Thyroid gland (tissue), 4 donors: ENCODE data around the gene MAJIN. TPM values are rescaled to one million over a fixed set of nuclear protein-coding genes. Genes with fewer than 3 reads are reported as not detected.

Experiments used
- DNase-seq, 2 donors: peaks; one replicate each; pipeline ENCODE4 v3.0.0-alpha.2; 2019
- H3K27ac ChIP-seq, 3 donors: fragments of 200-600 bp; sonication (generic); 1 replicate in 2 of 3; 2 replicates in 1 of 3; pipeline ENCODE4 v1.5.1; 2016 to 2019; ENCODE audit warnings: mild to moderate bottlenecking in 1 of 3, moderate library complexity in 1 of 3
- H3K27me3 ChIP-seq: fragments of 200-600 bp; sonication (generic); one replicate; pipeline ENCODE4 v1.5.1; 2019
- H3K36me3 ChIP-seq, 2 donors: fragments of 200-600 bp; sonication (generic); one replicate each; pipeline ENCODE4 v1.5.1; 2016 to 2019
- H3K4me1 ChIP-seq, 2 donors: fragments of 200-600 bp; sonication (generic); one replicate each; pipeline ENCODE4 v1.5.1; 2017 to 2019
- H3K4me3 ChIP-seq, 3 donors: fragments of 200-600 bp; sonication (generic); replicated peaks in 1 of 3; 1 replicate in 2 of 3; 2 replicates in 1 of 3; pipeline ENCODE4 v1.5.1; 2016; ENCODE audit warnings: mild to moderate bottlenecking in 1 of 3
- H3K9me3 ChIP-seq: fragments of 200-600 bp; sonication (generic); one replicate; pipeline ENCODE4 v1.5.1; 2017
- CTCF ChIP-seq, 6 experiments: fragments of 200-600 bp in 3 of 6; fragments of 450-650 bp in 3 of 6; sonication (generic) in 3 of 6; IDR thresholded peaks; one replicate each; pipeline ENCODE4 v1.5.1; 2016 to 2019; ENCODE audit warnings: antibody characterized with exemption in 6 of 6, mild to moderate bottlenecking in 2 of 6, inconsistent platforms in 1 of 6, moderate library complexity in 1 of 6
- POLR2A ChIP-seq, 2 donors: fragments of 450-650 bp; IDR thresholded peaks; one replicate each; pipeline ENCODE4 v1.6.1; 2017; ENCODE audit warnings: antibody characterized with exemption in 2 of 2, mild to moderate bottlenecking in 2 of 2, moderate library complexity in 1 of 2
- WGBS, 2 donors: methylation state at CpG; one replicate each; pipeline ENCODE4 v1.1.5; 2017; 5-methylcytosine and 5-hydroxymethylcytosine counted together
- intact Hi-C: fragments of 100-400 bp; cut with DNase I; formaldehyde crosslinking; loops from one replicate; pipeline ENCODE4 v1.15.1; 2023
- total RNA-seq, 4 donors: library from RNA; depleted of rRNA; stranded (reverse); fragments of >200 nt; gene quantifications; one replicate each; pipeline ENCODE4 v1.2.3, GENCODE V29; 2016

The MAJIN gene
- total RNA-seq, 4 donors from 2014 or later: 0.27 TPM; not detected in 3

- TF ChIP-seq CTCF (IDR thresholded peaks at IDR 0.05) (peak in 1 of 6 experiments; percentile 25), POLR2A (IDR thresholded peaks at IDR 0.05) (peak; percentile 27 to 92)
- WGBS, 2 donors: 0 to 2% methylated on average over 23 to 49 of the region's 57 CpGs
- Histone ChIP-seq H3K4me1 (peaks cover 16 to 19% of the 10 kb centered on the region in 2 donors), H3K27ac (peak within 1 kb of the TSS; percentile 46 to 85 (median 76)), H3K4me3 (peak within 1 kb of the TSS; percentile 88 to 95 (median 94)), H3K36me3 (peaks cover 16 to 22% of the 10 kb centered on the region in 2 donors), H3K9me3 (no peaks in the 10 kb centered on the region), H3K27me3 (no peaks in the 10 kb centered on the region)
- intact Hi-C loops: loop anchor here (10.0 kb wide), 1 partner anchor 198 kb away; the partner anchor contains the start of genes TM7SF2 and ZNHIT2
- DNase-seq: peak; percentile 100
Observed at GRCh38 chr11:64916775-64917662, 54.9 kb downstream of the MAJIN start, which contains the start of gene ATG2A. Gene ATG2A, minus strand, starts transcription at chr11:64917209. Its CDS starts 74 bp downstream, at chr11:64917135.

GRCh38 chr11:64916040-64916774 is 55.7 kb downstream of the MAJIN start:
- Histone ChIP-seq H3K36me3 (peaks cover 24 to 30% of the 10 kb centered on the region in 2 donors), H3K4me1 (peaks cover 16 to 19% of the 10 kb centered on the region in 2 donors), H3K4me3 (peak overlapping the region; percentile 88 to 95 (median 94)), H3K27ac (peak overlapping the region; percentile 46 to 63 (median 55)), H3K27me3 (no peaks in the 10 kb centered on the region), H3K9me3 (no peaks in the 10 kb centered on the region)
- intact Hi-C loops: loop anchor here (10.0 kb wide), 1 partner anchor 199 kb away; the partner anchor contains the start of genes TM7SF2 and ZNHIT2
- peak; percentile 31 to 37 for DNase-seq
- no peak for TF ChIP-seq POLR2A (IDR thresholded peaks at IDR 0.05)
- no peak for TF ChIP-seq CTCF (IDR thresholded peaks at IDR 0.05)
- WGBS, 2 donors: 7% methylated on average over 18 to 23 of the region's 23 CpGs

GRCh38 chr11:64915376-64915887 is 56.5 kb downstream of the MAJIN start:
- Histone ChIP-seq H3K36me3 (peaks cover 32 to 38% of the 10 kb centered on the region in 2 donors), H3K4me1 (peaks cover 16 to 19% of the 10 kb centered on the region in 2 donors), H3K27ac (peak overlapping the region in 1 of 3 donors; percentile 5), H3K4me3 (peak overlapping the region in 1 of 3 donors; percentile 94), H3K27me3 (no peaks in the 10 kb centered on the region), H3K9me3 (no peaks in the 10 kb centered on the region)
- 75 to 79% methylated on average over 7 of the region's 7 CpGs for WGBS, 2 donors
- no peak for DNase-seq
- TF ChIP-seq CTCF (IDR thresholded peaks at IDR 0.05): no peak
- TF ChIP-seq POLR2A (IDR thresholded peaks at IDR 0.05): no peak
- intact Hi-C loops: loop anchor here (10.0 kb wide), 1 partner anchor 199 kb away; the partner anchor contains the start of genes TM7SF2 and ZNHIT2

- intact Hi-C loops: loop anchor here (5.0 to 10.0 kb wide), 2 partner anchors 103 to 201 kb away; partner anchors contain the start of genes TM7SF2 and ZNHIT2
- H3K9me3 ChIP-seq: no peaks in the 10 kb centered on the region
- no peak overlapping the region for H3K27ac ChIP-seq
- no peaks in the 10 kb centered on the region for H3K27me3 ChIP-seq
- TF ChIP-seq POLR2A (IDR thresholded peaks at IDR 0.05) (no peak), CTCF (IDR thresholded peaks at IDR 0.05) (no peak)
- no peak overlapping the region for H3K4me3 ChIP-seq
- WGBS, 2 donors: 81 to 97% methylated on average over 3 to 5 of the region's 17 CpGs
- peaks cover 45 to 51% of the 10 kb centered on the region in 2 donors for H3K36me3 ChIP-seq
- H3K4me1 ChIP-seq: peaks cover 16 to 19% of the 10 kb centered on the region in 2 donors
- DNase-seq: no peak
Observed at GRCh38 chr11:64914123-64914522, 57.8 kb downstream of the MAJIN start.
